Left ventricle myocardium inferior (tissue), 1 donor: ENCODE results near the gene CNIH2. TPM values are rescaled to one million over a fixed set of nuclear protein-coding genes. Genes with fewer than 3 reads are reported as not detected.

Source experiments
- DNase-seq: peaks from one replicate; pipeline ENCODE4 v3.0.0-alpha.2; 2020
- H3K27ac ChIP-seq: fragments of 200-600 bp; replicated peaks from 2 replicates; pipeline ENCODE4 v1.8.0; 2021
- H3K27me3 ChIP-seq: fragments of 200-600 bp; 2 replicates; pipeline ENCODE4 v1.8.0; 2021; ENCODE audit warnings: low read depth
- H3K36me3 ChIP-seq: fragments of 200-600 bp; 2 replicates; pipeline ENCODE4 v1.8.0; 2021
- H3K4me1 ChIP-seq: fragments of 200-600 bp; 2 replicates; pipeline ENCODE4 v1.8.0; 2021
- H3K4me3 ChIP-seq: fragments of 200-600 bp; 2 replicates; pipeline ENCODE4 v1.8.0; 2021; ENCODE audit warnings: mild to moderate bottlenecking, moderate library complexity
- H3K9me3 ChIP-seq: fragments of 200-600 bp; replicated peaks from 2 replicates; pipeline ENCODE4 v1.8.0; 2021
- CTCF ChIP-seq: fragments of 200-600 bp; IDR thresholded peaks from 2 replicates; pipeline ENCODE4 v1.8.0; 2021; ENCODE audit warnings: antibody characterized with exemption, mild to moderate bottlenecking, borderline replicate concordance
- intact Hi-C: fragments of 100-400 bp; cut with micrococcal nuclease; formaldehyde crosslinking; loops from one replicate; pipeline ENCODE4 v1.11.0; 2022
- total RNA-seq: library from RNA; stranded (reverse); fragmentation: NEBNext Ultra II Directional; extraction: Animal tissue kit (Norgen Biotek cat#: 25700); gene quantifications from one replicate; pipeline ENCODE4 v1.2.1, GENCODE V29; 2021
- donor health status: DM: no; HTN: yes; CAD: no; lungs with severe emphysema.

The CNIH2 gene
- total RNA-seq, 1 donor from 2014 or later = not detected

GRCh38 chr11:66312549-66313320, 34.8 kb downstream of the CNIH2 start:
- H3K36me3 ChIP-seq = no peaks in the 10 kb centered on the region
- H3K9me3 ChIP-seq = no peaks in the 10 kb centered on the region
- DNase-seq = peak; percentile 99
- intact Hi-C loops = loop anchor here (5.0 kb wide), 1 partner anchor 75 kb away; no protein-coding TSS in a partner anchor
- H3K4me1 ChIP-seq = peaks cover 37% of the 10 kb centered on the region
- H3K27me3 ChIP-seq = no peaks in the 10 kb centered on the region
- H3K27ac ChIP-seq = peak overlapping the region; percentile 92
- no peak for TF ChIP-seq CTCF
- H3K4me3 ChIP-seq = peak overlapping the region; percentile 73

- Histone ChIP-seq H3K27me3 (no peaks in the 10 kb centered on the region), H3K4me1 (peaks cover 45% of the 10 kb centered on the region), H3K4me3 (peak overlapping the region; percentile 73), H3K36me3 (no peaks in the 10 kb centered on the region), H3K9me3 (no peaks in the 10 kb centered on the region), H3K27ac (peak overlapping the region; percentile 92)
- DNase-seq = peak; percentile 41
- peak; percentile 23 for TF ChIP-seq CTCF
- intact Hi-C loops = loop anchor here (5.0 kb wide), 1 partner anchor 74 kb away; no protein-coding TSS in a partner anchor
These were observed 35.6 kb downstream of the CNIH2 start for GRCh38 chr11:66313321-66314185.

DNA sequence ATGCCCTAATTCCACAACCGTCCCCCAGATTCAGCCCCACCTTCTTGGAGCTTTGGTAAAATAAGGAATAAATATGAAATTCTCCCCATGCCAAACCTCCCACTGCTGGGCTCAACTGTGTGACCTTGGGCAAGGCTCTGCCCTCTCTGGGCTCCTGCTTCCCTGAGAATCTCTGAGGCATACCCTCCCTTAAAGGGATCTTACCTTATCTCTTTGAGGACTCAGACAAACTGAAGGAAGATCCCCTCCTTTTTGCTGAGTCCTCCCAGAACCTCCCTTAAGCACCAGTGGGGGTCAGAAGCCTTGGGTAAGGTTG, 36.2 kb downstream of the CNIH2 start:
- no peak for DNase-seq
- no peaks in the 10 kb centered on the region for H3K27me3 ChIP-seq
- TF ChIP-seq CTCF = no peak
- H3K27ac ChIP-seq = peak overlapping the region; percentile 92
- peaks cover 51% of the 10 kb centered on the region for H3K4me1 ChIP-seq
- H3K36me3 ChIP-seq = no peaks in the 10 kb centered on the region
- H3K9me3 ChIP-seq = no peaks in the 10 kb centered on the region
- intact Hi-C loops = loop anchor here (5.0 kb wide), 1 partner anchor 73 kb away; no protein-coding TSS in a partner anchor
- H3K4me3 ChIP-seq = peak overlapping the region; percentile 73

DNA sequence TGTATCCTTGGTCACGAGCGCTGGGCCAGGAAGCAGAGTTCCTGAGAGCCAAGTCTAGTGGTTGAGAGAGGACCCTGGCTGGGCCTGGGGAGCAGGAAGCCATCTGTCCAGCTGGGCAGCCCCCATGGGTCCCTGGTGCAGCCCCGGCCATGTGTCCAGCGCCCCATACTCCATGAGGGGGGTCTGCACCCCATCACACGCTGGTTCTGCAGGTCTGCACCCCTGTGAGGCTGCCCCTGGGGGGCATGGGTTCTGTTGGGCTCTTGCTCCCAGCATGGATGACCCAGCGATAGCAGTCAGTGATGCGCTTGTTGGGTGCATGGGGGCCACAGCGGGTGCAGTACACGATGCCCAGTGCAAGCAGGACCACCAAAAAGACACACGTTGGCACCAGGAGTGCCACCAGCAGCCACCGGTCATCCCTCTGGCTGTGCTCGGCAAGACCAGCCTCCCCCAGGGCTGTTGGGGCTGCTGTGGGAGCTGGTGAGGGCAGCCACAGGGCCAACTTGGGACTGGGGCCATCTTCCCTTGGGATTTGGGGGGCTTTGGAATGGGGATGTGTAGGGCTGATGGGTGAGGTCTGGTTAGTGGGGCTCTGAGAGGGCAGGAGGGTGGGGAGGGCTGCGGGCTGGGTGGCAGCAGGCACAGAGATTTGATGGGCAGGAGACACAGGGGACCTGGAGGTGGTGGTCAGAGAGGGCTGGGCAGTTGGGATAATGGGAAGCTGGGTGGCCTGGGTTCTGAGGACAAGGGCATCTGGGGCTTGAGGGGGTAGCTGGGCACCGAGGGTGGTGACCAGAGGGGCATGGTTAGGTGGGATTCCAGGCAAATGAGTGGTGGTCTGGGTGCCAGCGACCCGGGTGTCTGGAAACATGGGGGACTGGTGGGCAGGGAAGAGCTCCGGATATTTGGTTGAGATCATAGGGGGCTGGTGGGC, 36.9 kb downstream of the CNIH2 start:
- Histone ChIP-seq H3K4me1 (peaks cover 51% of the 10 kb centered on the region), H3K27me3 (no peaks in the 10 kb centered on the region), H3K4me3 (peak overlapping the region; percentile 73), H3K9me3 (no peaks in the 10 kb centered on the region), H3K27ac (peak overlapping the region; percentile 92), H3K36me3 (no peaks in the 10 kb centered on the region)
- DNase-seq = no peak
- intact Hi-C loops = loop anchor here (5.0 kb wide), 1 partner anchor 72 kb away; no protein-coding TSS in a partner anchor
- no peak for TF ChIP-seq CTCF

DNA sequence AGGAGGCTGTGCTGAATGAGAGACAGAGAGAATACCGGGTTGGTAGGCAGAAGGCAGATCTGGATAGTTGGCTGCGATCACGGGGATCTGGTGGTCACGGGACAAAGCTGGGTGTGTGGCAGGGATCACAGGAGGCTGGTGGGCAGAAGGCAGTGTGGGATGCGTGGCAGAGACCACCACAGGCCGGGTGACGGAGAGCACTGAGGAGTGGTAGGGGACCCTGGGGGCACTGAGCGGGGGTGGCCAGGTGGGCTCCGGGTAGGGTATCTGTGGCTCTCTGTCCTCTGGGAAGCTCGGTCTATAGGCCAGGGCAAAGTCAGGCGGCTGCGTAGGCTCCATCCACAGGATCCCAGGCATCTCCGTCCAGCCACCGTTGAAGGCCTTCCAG, 37.5 kb downstream of the CNIH2 start:
- Histone ChIP-seq H3K36me3 (no peaks in the 10 kb centered on the region), H3K4me1 (peaks cover 51% of the 10 kb centered on the region), H3K4me3 (peak overlapping the region; percentile 73), H3K27me3 (no peaks in the 10 kb centered on the region), H3K27ac (peak overlapping the region; percentile 92), H3K9me3 (no peaks in the 10 kb centered on the region)
- no peak for DNase-seq
- TF ChIP-seq CTCF = no peak
- intact Hi-C loops = no loop called here
